HG02610 (cell line): ENCODE measurements around the gene BOLA2B.
"Not testable (repeated sequence)": the region's sequence is repeated elsewhere in the genome, so short reads cannot be mapped to it uniquely, and the experiment has no call there.

Experiments
- ATAC-seq: cut with Tn5 transposase; IDR thresholded peaks from one replicate; pipeline ENCODE4 v1.9.1; 2021; ENCODE audit warnings: mild to moderate bottlenecking, moderate library complexity; ENCODE audit not compliant: unreplicated experiment

Gene BOLA2B

GRCh38 chr16:30184891-30185682 is 8.4 kb downstream of the BOLA2B start:
- no peak for ATAC-seq

DNA sequence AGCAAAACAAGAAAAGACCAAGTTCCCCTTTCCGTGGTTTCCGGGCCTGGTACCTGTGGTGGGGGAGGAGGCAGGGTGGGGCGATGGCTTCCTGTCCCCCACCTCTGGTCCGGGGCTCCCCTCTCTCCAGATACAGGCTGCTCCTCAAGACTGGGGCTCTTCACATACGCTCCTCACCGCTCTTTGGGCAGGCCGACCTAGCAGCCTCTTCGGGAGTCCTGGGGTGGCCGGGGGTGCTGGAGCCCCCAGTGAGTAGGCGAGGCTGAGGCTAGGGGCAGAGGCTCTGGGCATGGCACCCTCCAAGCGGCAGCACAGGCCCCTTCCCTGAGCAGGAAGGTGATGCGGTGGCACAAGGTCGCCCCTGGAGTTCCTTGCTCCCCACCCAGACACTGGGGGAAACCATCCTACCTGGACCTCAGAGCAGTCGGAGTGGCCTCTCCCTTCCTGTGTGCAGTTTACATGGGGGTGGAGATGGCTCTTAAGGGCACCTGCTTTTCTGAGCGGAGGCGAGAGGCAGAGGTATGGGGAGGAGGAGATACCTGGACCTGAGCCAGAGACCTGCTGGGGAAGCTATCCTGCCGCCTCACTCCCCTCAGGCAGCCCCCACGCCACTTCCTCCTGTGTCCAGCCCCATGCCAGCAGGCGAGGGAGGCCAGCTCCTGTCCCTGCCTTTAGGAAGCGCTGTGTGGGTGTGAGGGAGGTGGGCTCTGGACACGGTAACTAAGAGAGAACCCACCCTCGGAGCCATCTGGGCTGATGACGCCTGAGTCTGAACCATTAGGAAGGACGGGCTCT is 9.2 kb downstream of the BOLA2B start:
- ATAC-seq: peak; percentile 28

DNA sequence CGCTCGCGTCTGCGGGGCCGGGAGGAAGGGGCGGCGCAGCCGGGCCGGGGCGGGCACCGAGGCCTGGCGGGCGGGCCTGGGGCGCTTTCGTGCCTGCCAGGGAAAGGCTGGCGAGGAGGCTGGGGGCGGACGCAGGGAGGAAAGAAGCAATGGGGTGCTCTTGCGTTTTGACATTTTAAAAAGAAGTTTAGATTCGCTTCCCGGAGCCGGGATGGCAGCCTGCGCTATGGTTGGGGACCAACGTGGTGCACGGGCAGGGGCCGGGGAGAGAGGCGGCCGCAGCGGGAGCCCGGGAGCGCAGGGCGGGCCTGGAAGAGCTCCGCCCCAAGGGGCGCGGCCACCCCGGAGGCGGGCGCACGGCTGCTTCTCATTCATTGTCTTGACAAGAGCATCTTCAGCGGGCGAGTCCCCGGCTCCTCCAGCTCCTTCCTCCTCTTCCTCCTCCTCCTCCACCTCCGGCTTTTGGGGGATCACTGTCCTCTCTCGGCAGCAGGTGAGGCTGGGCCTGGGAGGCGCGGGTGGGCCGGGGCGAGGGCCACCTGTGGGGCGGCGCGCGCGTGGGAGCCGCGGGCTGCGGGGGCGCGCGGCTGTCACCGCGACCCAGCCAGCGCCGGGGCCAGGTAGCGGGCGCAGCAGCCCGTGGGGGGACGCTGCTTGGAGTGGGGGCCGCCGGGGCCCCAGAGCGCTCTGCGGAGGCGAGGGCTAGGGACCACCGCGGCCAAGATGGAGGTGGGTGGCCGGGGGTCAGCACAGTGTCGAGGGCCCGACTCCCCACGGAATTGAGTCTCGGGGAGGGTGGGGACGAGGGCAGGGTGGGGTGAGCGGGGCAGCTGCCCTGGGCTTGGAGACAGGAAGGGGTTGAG is 10.0 kb downstream of the BOLA2B start, which contains the start of gene CORO1A:
Gene CORO1A (plus strand): TSS at position 370 of the 863 bp plus-strand sequence. CDS start 1,608 bp downstream, outside the sequence.
- peak; percentile 60 for ATAC-seq

GRCh38 chr16:30180741-30181140 is 12.7 kb downstream of the BOLA2B start:
- no peak for ATAC-seq

DNA sequence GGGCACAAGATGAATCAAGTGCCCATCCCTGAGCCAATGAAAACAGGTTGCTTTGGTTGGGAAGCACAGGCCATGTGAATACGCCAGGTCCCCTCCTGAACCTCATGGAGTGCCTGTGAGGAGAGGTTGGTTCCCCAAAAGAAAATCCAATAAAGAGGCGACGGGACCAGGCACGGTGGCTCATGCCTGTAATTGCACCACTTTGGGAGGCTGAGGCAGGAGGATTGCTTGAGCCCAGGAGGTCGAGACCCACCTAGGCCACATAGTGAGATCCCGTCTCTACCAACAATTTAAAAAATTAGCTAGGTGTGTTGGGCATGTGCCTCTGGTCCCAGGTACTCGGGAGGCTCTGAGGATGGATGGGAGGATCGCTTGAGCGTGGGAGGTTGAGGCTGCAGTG is 13.5 kb downstream of the BOLA2B start:
- ATAC-seq: no peak

- no peak for ATAC-seq
These were observed 14.3 kb downstream of the BOLA2B start for GRCh38 chr16:30179195-30179594.

DNA sequence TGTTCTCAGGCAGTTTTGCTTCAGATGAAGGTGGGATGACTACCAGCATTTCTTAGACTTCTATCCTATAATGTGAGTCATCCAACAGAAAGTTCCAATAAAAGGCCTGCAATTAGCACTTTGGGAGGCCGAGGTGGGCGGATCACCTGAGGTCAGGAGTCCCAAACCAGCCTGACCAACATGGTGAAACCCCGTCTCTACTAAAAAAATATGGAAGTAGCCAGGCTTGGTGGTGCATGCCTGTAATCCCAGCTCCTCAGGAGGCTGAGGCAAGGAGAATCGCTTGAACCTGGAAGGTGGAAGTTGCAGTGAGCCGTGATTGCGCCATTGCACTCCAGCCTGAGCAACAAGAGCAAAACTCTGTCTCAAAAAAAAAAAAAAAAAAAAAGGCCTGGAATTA is 16.6 kb downstream of the BOLA2B start:
- ATAC-seq: not testable (repeated sequence)

- no peak for ATAC-seq
These were observed 20.4 kb downstream of the BOLA2B start for GRCh38 chr16:30173054-30173453.

DNA sequence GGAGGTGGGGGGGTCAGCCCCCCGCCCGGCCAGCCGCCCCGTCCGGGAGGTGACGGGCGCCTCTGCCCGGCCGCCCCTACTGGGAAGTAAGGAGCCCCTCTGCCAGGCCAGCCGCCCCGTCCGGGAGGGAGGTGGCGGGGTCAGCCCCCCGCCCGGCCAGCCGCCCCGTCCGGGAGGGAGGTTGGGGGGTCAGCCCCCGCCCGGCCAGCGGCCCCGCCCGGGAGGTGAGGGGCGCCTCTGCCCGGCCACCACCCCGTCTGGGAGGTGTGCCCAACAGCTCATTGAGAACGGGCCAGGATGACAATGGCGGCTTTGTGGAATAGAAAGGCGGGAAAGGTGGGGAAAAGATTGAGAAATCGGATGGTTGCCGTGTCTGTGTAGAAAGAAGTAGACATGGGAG is 23.3 kb downstream of the BOLA2B start:
- ATAC-seq: not testable (repeated sequence)

DNA sequence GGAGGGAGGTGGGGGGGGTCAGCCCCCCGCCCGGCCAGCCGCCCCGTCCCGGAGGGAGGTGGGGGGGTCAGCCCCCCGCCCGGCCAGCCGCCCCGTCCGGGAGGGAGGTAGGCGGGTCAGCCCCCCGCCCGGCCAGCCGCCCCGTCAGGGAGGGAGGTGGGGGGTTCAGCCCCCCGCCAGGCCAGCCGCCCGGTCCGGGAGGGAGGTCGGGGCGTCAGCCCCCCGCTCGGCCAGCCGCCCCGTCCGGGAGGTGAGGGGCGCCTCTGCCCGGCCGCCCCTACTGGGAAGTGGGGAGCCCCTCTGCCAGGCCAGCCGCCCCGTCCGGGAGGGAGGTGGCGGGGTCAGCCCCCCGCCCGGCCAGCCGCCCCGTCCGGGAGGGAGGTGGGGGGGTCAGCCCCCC is 24.1 kb downstream of the BOLA2B start:
- not testable (repeated sequence) for ATAC-seq

DNA sequence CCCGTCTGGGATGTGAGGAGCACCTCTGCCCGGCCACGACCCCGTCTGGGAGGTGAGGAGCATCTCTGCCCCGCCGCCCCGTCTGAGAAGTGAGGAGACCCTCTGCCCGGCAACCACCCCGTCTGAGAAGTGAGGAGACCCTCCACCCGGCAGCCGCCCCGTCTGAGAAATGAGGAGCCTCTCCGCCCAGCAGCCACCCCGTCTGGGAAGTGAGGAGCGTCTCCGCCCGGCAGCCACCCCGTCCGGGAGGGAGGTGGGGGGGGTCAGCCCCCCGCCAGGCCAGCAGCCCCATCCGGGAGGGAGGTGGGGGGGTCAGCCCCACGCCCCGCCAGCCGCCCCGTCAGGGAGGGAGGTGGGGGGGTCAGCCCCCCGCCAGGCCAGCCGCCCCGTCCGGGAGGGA is 24.7 kb downstream of the BOLA2B start:
- ATAC-seq: not testable (repeated sequence)

DNA sequence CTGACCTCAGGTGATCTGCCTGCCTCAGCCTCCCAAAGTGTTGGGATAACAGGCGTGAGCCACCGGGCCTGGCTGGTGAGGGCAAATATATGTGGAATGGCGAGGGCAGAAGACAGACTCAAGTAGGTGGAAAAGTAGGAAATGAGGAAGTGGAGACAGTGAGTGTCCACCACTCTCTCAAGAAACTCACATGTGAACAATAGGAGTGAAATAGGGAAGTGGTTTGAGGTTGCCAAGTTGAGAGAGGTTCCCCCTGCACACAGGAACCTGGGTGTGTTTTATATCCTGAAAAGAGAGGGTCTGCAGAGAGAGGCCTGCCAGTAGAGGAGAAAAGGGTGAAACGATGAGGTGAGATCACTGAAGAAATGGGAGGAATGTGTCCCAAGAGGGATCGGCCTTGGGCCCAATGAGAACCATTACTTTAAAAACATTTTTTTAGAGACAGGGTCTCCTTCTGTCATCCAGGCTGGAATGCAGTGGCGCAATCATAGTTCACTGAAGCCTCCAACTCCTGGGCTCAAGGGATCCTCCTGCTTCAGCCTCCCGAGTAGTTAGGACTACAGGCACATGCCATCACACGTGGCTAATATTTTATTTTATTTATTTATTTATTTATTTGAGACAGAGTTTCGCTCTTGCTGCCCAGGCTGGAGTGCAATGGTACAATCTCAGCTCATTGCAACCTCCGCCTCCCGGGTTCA is 27.1 kb downstream of the BOLA2B start:
- ATAC-seq: peak; percentile 61

- ATAC-seq: no peak
These were observed 29.9 kb downstream of the BOLA2B start for GRCh38 chr16:30163538-30163937.

DNA sequence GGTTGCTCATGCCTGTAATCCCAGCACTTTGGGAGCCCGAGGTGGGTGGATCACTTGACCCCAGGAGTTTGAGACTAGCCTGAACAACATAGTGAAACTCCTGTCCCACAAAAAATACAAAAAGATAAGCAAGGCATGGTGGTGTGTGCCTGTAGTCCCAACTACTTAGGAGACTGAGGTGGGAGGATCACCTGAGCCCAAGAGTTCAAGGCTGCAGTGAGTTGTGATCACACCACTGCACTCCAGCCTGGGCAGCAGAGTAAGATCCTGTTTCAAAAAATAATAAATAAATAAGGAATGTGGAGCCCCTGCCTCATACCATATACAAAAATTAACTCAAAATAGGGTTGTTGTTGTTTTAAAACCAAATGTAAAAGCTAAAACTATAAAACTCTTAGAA is 36.3 kb downstream of the BOLA2B start:
- no peak for ATAC-seq

DNA sequence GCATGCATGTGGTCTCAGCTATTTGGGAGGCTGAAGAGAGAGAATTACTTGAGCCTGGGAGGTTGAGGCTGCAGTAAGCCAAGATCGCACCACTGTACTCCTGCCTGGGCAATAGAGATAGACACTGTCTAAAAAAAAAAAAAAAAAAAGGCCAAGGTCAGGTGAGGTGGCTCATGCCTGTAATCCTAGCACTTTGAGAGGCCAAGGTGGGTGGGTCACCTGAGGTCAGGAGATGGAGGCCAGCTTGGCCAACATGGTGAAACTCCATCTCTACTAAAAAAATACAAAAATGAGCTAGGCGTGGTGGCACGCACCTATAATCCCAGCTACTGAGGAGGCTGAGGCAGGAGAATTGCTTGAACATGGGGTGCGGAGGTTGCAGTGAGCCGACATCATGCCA is 38.3 kb downstream of the BOLA2B start:
- no peak for ATAC-seq

- ATAC-seq: no peak
These were observed 40.9 kb downstream of the BOLA2B start for GRCh38 chr16:30152517-30152916.

- no peak for ATAC-seq
These were observed 42.4 kb downstream of the BOLA2B start for GRCh38 chr16:30151091-30151490.

DNA sequence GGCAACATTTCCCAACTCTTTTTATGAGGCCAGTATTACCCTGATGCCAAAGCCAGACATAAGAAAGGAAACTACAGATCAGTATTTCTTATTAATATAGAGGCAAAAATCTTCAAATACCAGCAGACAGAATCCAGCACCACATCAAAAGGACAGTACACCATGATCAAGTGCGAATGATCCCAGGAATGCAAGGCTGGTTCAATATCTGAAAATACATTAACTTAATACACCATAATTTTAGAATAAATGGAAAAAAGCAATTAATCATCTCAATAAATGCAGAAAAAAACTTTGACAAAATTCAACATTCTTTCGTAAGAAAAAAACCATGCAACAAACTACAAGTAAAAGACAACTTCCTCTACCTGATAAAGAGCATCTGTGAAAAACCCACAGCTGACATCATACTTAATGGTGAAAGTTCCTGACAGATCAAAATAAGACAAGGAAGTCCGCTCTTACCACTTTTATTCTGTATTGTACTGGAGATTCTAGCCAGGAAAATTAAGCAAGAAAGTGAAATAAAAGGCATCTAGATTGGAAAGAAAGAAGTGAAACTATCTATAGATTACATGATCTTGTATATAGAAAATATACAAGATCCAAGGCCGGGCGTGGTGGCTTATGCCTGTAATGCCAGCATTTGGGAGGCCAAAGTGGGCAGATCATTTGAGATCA is 44.1 kb downstream of the BOLA2B start:
- ATAC-seq: no peak

GRCh38 chr16:30147843-30148510 is 45.5 kb downstream of the BOLA2B start:
- no peak for ATAC-seq
